ENCODE measurements around the gene TOM1L2. TPM values are rescaled to one million over a fixed set of nuclear protein-coding genes. Genes with fewer than 3 reads are reported as not detected.

The TOM1L2 gene
- total RNA-seq, 1 experiment from 2014 or later: 35.5 TPM

- CTCF ChIA-PET: no interaction called here
- no peak for DNase-seq
- no peak overlapping the region for H3K4me3 Mint-ChIP-seq (ENCODE audit: unreplicated experiment)
Observed at GRCh38 chr17:17833658-17834357, 138.4 kb downstream of the TOM1L2 start.

GRCh38 chr17:17832032-17832363, 140.2 kb downstream of the TOM1L2 start:
- POLR2A ChIA-PET: no interaction called here
- no peaks in the 10 kb centered on the region for H3K9me3 Mint-ChIP-seq (ENCODE audit: unreplicated experiment)
- Histone ChIP-seq H3K9me3 (no peaks in the 10 kb centered on the region), H3K4me1 (peaks cover 17% of the 10 kb centered on the region), H3K27me3 (replicated peaks; ENCODE audit: control insufficient read depth, insufficient read depth, low read length) (no peaks in the 10 kb centered on the region), H3K4me3 (ENCODE audit: low read depth, low read length) (no peak overlapping the region), H3K36me3 (ENCODE audit: control insufficient read depth, insufficient read depth, low read length) (peaks cover 1% of the 10 kb centered on the region; the same call in 1 of the 2 replicates)
- peaks cover 63% of the 10 kb centered on the region for H3K36me3 Mint-ChIP-seq (ENCODE audit: insufficient read depth, unreplicated experiment)
- peak overlapping the region; percentile 45 for H3K27ac Mint-ChIP-seq (ENCODE audit: unreplicated experiment)
- H3K4me1 Mint-ChIP-seq (ENCODE audit: low read depth, unreplicated experiment): peaks cover 17% of the 10 kb centered on the region
- no peak for TF ChIP-seq CTCF (IDR thresholded peaks at IDR 0.05; ENCODE audit: insufficient read depth in 1 of 2, low read depth in 1 of 2, low read length in 1 of 2, severe bottlenecking in 1 of 2, unreplicated experiment in 1 of 2)
- intact Hi-C loops (cut with micrococcal nuclease; ENCODE audit: unreplicated experiment): no loop called here
- no TSS peak for BruUV-seq (replicated peaks)
- DNase-seq: no peak
- no peak overlapping the region for H3K4me3 Mint-ChIP-seq (ENCODE audit: unreplicated experiment)
- CTCF ChIA-PET: no interaction called here
- H3K27me3 Mint-ChIP-seq (ENCODE audit: insufficient read depth, unreplicated experiment): no peaks in the 10 kb centered on the region

More at GRCh38 chr17:17833658-17834357, 138.4 kb downstream of the TOM1L2 start:
- BruUV-seq (replicated peaks): no TSS peak
- H3K36me3 Mint-ChIP-seq (ENCODE audit: insufficient read depth, unreplicated experiment): peaks cover 71% of the 10 kb centered on the region
- no peaks in the 10 kb centered on the region for H3K9me3 ChIP-seq
- H3K27ac Mint-ChIP-seq (ENCODE audit: unreplicated experiment): no peak overlapping the region
- H3K4me1 ChIP-seq: peaks cover 35% of the 10 kb centered on the region
- H3K4me3 ChIP-seq (ENCODE audit: low read depth, low read length): no peak overlapping the region
- intact Hi-C loops (cut with micrococcal nuclease; ENCODE audit: unreplicated experiment): loop anchor here (1.0 kb wide), 1 partner anchor 10 kb away; no protein-coding TSS in a partner anchor
- H3K4me1 Mint-ChIP-seq (ENCODE audit: low read depth, unreplicated experiment): peaks cover 31% of the 10 kb centered on the region
- no peaks in the 10 kb centered on the region for H3K27me3 Mint-ChIP-seq (ENCODE audit: insufficient read depth, unreplicated experiment)
- POLR2A ChIA-PET: interaction anchor here (0.6 to 0.7 kb wide), 2 partner anchors 22 to 101 kb away, joined by 3 to 4 read pairs; no protein-coding TSS in a partner anchor
- no peaks in the 10 kb centered on the region; the same call in 1 of the 2 replicates for H3K36me3 ChIP-seq (ENCODE audit: control insufficient read depth, insufficient read depth, low read length)
- no peak for TF ChIP-seq CTCF (IDR thresholded peaks at IDR 0.05; ENCODE audit: insufficient read depth in 1 of 2, low read depth in 1 of 2, low read length in 1 of 2, severe bottlenecking in 1 of 2, unreplicated experiment in 1 of 2)
- H3K27me3 ChIP-seq (replicated peaks; ENCODE audit: control insufficient read depth, insufficient read depth, low read length): no peaks in the 10 kb centered on the region
- no peaks in the 10 kb centered on the region for H3K9me3 Mint-ChIP-seq (ENCODE audit: unreplicated experiment)

GRCh38 chr17:17831208-17832031, 140.8 kb downstream of the TOM1L2 start:
- H3K36me3 Mint-ChIP-seq (ENCODE audit: insufficient read depth, unreplicated experiment): peaks cover 65% of the 10 kb centered on the region
- TF ChIP-seq CTCF (IDR thresholded peaks at IDR 0.05; ENCODE audit: insufficient read depth in 1 of 2, low read depth in 1 of 2, low read length in 1 of 2, severe bottlenecking in 1 of 2, unreplicated experiment in 1 of 2): no peak
- Histone ChIP-seq H3K27me3 (replicated peaks; ENCODE audit: control insufficient read depth, insufficient read depth, low read length) (no peaks in the 10 kb centered on the region), H3K4me3 (ENCODE audit: low read depth, low read length) (no peak overlapping the region), H3K36me3 (ENCODE audit: control insufficient read depth, insufficient read depth, low read length) (peaks cover 1% of the 10 kb centered on the region; the same call in 1 of the 2 replicates), H3K4me1 (peaks cover 15% of the 10 kb centered on the region; the same call in 1 of the 2 replicates), H3K9me3 (no peaks in the 10 kb centered on the region)
- no peak for DNase-seq
- peak overlapping the region; percentile 69 for H3K27ac Mint-ChIP-seq (ENCODE audit: unreplicated experiment)
- no peaks in the 10 kb centered on the region for H3K27me3 Mint-ChIP-seq (ENCODE audit: insufficient read depth, unreplicated experiment)
- ChIA-PET CTCF (interaction anchor here (1.4 kb wide), 1 partner anchor 29 kb away, joined by 3 read pairs; no protein-coding TSS in a partner anchor), POLR2A (no interaction called here)
- no peak overlapping the region for H3K4me3 Mint-ChIP-seq (ENCODE audit: unreplicated experiment)
- BruUV-seq (replicated peaks): no TSS peak
- no peaks in the 10 kb centered on the region for H3K9me3 Mint-ChIP-seq (ENCODE audit: unreplicated experiment)
- H3K4me1 Mint-ChIP-seq (ENCODE audit: low read depth, unreplicated experiment): peaks cover 21% of the 10 kb centered on the region
- intact Hi-C loops (cut with micrococcal nuclease; ENCODE audit: unreplicated experiment): no loop called here
